H1 (cell line): Measurements from ENCODE around the gene PIK3C2G. TPM values are rescaled to one million over a fixed set of nuclear protein-coding genes. Genes with fewer than 3 reads are reported as not detected.

Source experiments
- CTCF ChIA-PET: fragments of 300-600 bp; sonication (Branson Sonifier 250); formaldehyde crosslinking; loops from one replicate; lab custom pipeline; 2021; ENCODE audit not compliant: partially characterized antibody; lab: Charles Lee
- POLR2A ChIA-PET: fragments of 300-600 bp; sonication (Branson Sonifier 250); formaldehyde crosslinking; loops from one replicate; lab custom pipeline; 2021; ENCODE audit warnings: inconsistent platforms; ENCODE audit not compliant: partially characterized antibody; lab: Charles Lee
- DNase-seq, 2 experiments: peaks; one replicate each; pipeline versions ENCODE4 v3.0.0 to v3.0.0-alpha.2; 2010 to 2022; ENCODE audit warnings: low spot score in 2 of 2, low read depth in 1 of 2, mixed read lengths in 1 of 2
- FAIRE-seq: peaks from 2 replicates; lab custom pipeline; 2011; peaks lifted over from hg19 to GRCh38; lab: Jason Lieb, UNC
- H2AFZ ChIP-seq: 2 replicates; pipeline ENCODE4 v1.8.1; 2012; ENCODE audit warnings: low read length, inconsistent platforms
- H2AK5ac ChIP-seq: 2 replicates; pipeline ENCODE4 v1.6.1; 2013; ENCODE audit warnings: low read depth, low read length
- H2BK120ac ChIP-seq: replicated peaks from 2 replicates; pipeline ENCODE3; 2013; ENCODE audit warnings: low read depth, low read length, inconsistent platforms
- H2BK12ac ChIP-seq: 2 replicates; pipeline ENCODE4 v1.6.1; 2013; ENCODE audit warnings: low read depth, low read length
- H2BK15ac ChIP-seq: 2 replicates; pipeline ENCODE4 v1.6.1; 2013; ENCODE audit warnings: low read length
- H2BK20ac ChIP-seq: 2 replicates; pipeline ENCODE4 v1.6.1; 2013; ENCODE audit warnings: low read length
- H2BK5ac ChIP-seq: 2 replicates; pipeline ENCODE4 v1.6.1; 2013; ENCODE audit warnings: low read depth, low read length
- H3K14ac ChIP-seq: 2 replicates; pipeline ENCODE4 v1.6.1; 2013; ENCODE audit warnings: inconsistent platforms; ENCODE audit not compliant: insufficient read length
- H3K18ac ChIP-seq: 2 replicates; pipeline ENCODE4 v1.6.1; 2013; ENCODE audit warnings: low read length; ENCODE audit errors: extremely low read depth
- H3K23ac ChIP-seq: 2 replicates; pipeline ENCODE4 v1.6.1; 2013; ENCODE audit warnings: inconsistent platforms; ENCODE audit not compliant: insufficient read length
- H3K23me2 ChIP-seq: 2 replicates; pipeline ENCODE4 v1.6.1; 2013; ENCODE audit warnings: low read depth, low read length
- H3K27ac ChIP-seq: 2 replicates; pipeline ENCODE4 v1.6.1; 2011; ENCODE audit warnings: low read depth, low read length, inconsistent platforms
- H3K27me3 ChIP-seq, 4 experiments: replicated peaks in 1 of 4; 1 replicate in 1 of 4; 2 replicates in 3 of 4; pipeline versions ENCODE4 v1.6.1 to v1.8.1; 2011 to 2013; ENCODE audit warnings: low read length in 3 of 4, mild to moderate bottlenecking in 3 of 4, inconsistent platforms in 2 of 4, mixed read lengths in 2 of 4, moderate library complexity in 1 of 4; ENCODE audit not compliant: control insufficient read depth in 3 of 4, insufficient read depth in 3 of 4; ENCODE audit errors: extremely low read depth in 1 of 4
- H3K36me3 ChIP-seq, 4 experiments: 2 replicates each; pipeline versions ENCODE4 v1.6.1 to v1.8.1; 2011 to 2013; ENCODE audit warnings: mild to moderate bottlenecking in 4 of 4, low read length in 3 of 4, moderate library complexity in 2 of 4, control low read depth in 1 of 4, inconsistent platforms in 1 of 4; ENCODE audit not compliant: insufficient read depth in 4 of 4, control insufficient read depth in 2 of 4
- H3K4ac ChIP-seq: replicated peaks from 2 replicates; pipeline ENCODE3; 2013; ENCODE audit warnings: low read length, low read depth, mixed read lengths, inconsistent platforms; ENCODE audit not compliant: insufficient read length
- H3K4me1 ChIP-seq, 4 experiments: replicated peaks in 1 of 4; 1 replicate in 1 of 4; 2 replicates in 3 of 4; pipeline versions ENCODE4 v1.6.1 to v1.8.1; 2011 to 2013; ENCODE audit warnings: low read length in 3 of 4, inconsistent platforms in 2 of 4, mixed read lengths in 1 of 4; ENCODE audit not compliant: insufficient read depth in 4 of 4, control insufficient read depth in 3 of 4
- H3K4me2 ChIP-seq, 2 experiments: 2 replicates each; pipeline versions ENCODE4 v1.6.1 to v1.8.1; 2011 to 2013; ENCODE audit warnings: low read depth in 2 of 2, low read length in 2 of 2, control low read depth in 1 of 2, inconsistent platforms in 1 of 2, mild to moderate bottlenecking in 1 of 2; ENCODE audit not compliant: insufficient read depth in 1 of 2
- H3K4me3 ChIP-seq, 4 experiments: fragments of 200-600, 300-600 bp in 1 of 4; sonication (generic), shearing (Covaris generic), sonication (Bioruptor Twin) in 1 of 4; 2 replicates each; pipeline versions ENCODE4 v1.5.1 to v1.8.1; 2011 to 2016; ENCODE audit warnings: low read length in 4 of 4, low read depth in 3 of 4, control low read depth in 2 of 4, inconsistent platforms in 2 of 4, mild to moderate bottlenecking in 2 of 4, mixed read lengths in 1 of 4, moderate library complexity in 1 of 4; ENCODE audit not compliant: insufficient read depth in 2 of 4; ENCODE audit errors: extremely low read depth in 1 of 4
- H3K56ac ChIP-seq: replicated peaks from 2 replicates; pipeline ENCODE3; 2013; ENCODE audit warnings: low read depth, mild to moderate bottlenecking, mixed read lengths, low read length, inconsistent platforms; ENCODE audit not compliant: insufficient read length
- H3K79me1 ChIP-seq: 2 replicates; pipeline ENCODE4 v1.6.1; 2013; ENCODE audit warnings: low read depth, low read length, control low read depth
- H3K79me2 ChIP-seq, 2 experiments: 2 replicates each; pipeline versions ENCODE4 v1.6.1 to v1.8.1; 2012 to 2013; ENCODE audit warnings: low read length in 2 of 2, mild to moderate bottlenecking in 2 of 2, inconsistent platforms in 1 of 2; ENCODE audit not compliant: insufficient read depth in 2 of 2, control insufficient read depth in 1 of 2
- H3K9ac ChIP-seq, 4 experiments: replicated peaks in 1 of 4; 1 replicate in 1 of 4; 2 replicates in 3 of 4; pipeline versions ENCODE4 v1.6.1 to v1.8.1; 2011 to 2013; ENCODE audit warnings: low read depth in 3 of 4, low read length in 3 of 4, control low read depth in 2 of 4, mild to moderate bottlenecking in 2 of 4, moderate library complexity in 2 of 4, inconsistent platforms in 1 of 4; ENCODE audit errors: extremely low read depth in 1 of 4
- H3K9me3 ChIP-seq, 2 experiments: 2 replicates each; pipeline versions ENCODE4 v1.6.1 to v1.8.1; 2012 to 2013; ENCODE audit warnings: mild to moderate bottlenecking in 2 of 2, moderate library complexity in 2 of 2, control low read depth in 1 of 2, inconsistent platforms in 1 of 2, low read depth in 1 of 2, low read length in 1 of 2, mixed read lengths in 1 of 2; ENCODE audit not compliant: insufficient read depth in 2 of 2
- H4K20me1 ChIP-seq, 2 experiments: replicated peaks in 1 of 2; 2 replicates each; pipeline versions ENCODE3 to v1.8.1; 2011 to 2013; ENCODE audit warnings: inconsistent platforms in 2 of 2, low read length in 2 of 2, mild to moderate bottlenecking in 1 of 2; ENCODE audit not compliant: insufficient read depth in 2 of 2, control insufficient read depth in 1 of 2
- H4K5ac ChIP-seq: 2 replicates; pipeline ENCODE4 v1.6.1; 2013; ENCODE audit warnings: low read length, low read depth, mixed read lengths, inconsistent platforms; ENCODE audit not compliant: insufficient read length
- H4K8ac ChIP-seq: 2 replicates; pipeline ENCODE4 v1.8.0; 2013; ENCODE audit warnings: mild to moderate bottlenecking, moderate library complexity, low read length, inconsistent platforms; ENCODE audit not compliant: insufficient read depth; ENCODE audit errors: extremely low read depth
- H4K91ac ChIP-seq: replicated peaks from 2 replicates; pipeline ENCODE3; 2013; ENCODE audit warnings: low read length, mixed read lengths, inconsistent platforms; ENCODE audit not compliant: insufficient read length
- RAD21 ChIP-seq, 2 experiments: IDR thresholded peaks in 1 of 2; conservative IDR thresholded peaks in 1 of 2; 2 replicates each; pipeline ENCODE4 v1.6.1; 2011; ENCODE audit warnings: low read depth in 2 of 2, low read length in 2 of 2, improper control_type of control experiment in 1 of 2, inconsistent platforms in 1 of 2, mild to moderate bottlenecking in 1 of 2, moderate library complexity in 1 of 2
- USF2 ChIP-seq: IDR thresholded peaks from 2 replicates; pipeline ENCODE4 v1.6.1; 2011; ENCODE audit warnings: low read length, improper control_type of control experiment
- WGBS, 2 experiments: shearing (Covaris generic) in 1 of 2; methylation state at CpG; one replicate each; pipeline versions ENCODE4 v1.1.6 to v1.1.7; 2013 to 2015; ENCODE audit warnings: low lambda C conversion rate in 2 of 2, mixed read lengths in 2 of 2, inconsistent platforms in 1 of 2, low coverage in 1 of 2, missing lambda C conversion rate in 1 of 2; ENCODE audit not compliant: insufficient replicate concordance in 2 of 2, insufficient coverage in 1 of 2, insufficient read length in 1 of 2; ENCODE audit errors: extremely low coverage in 1 of 2, missing lambda C conversion rate in 1 of 2; 5-methylcytosine and 5-hydroxymethylcytosine counted together
- long read RNA-seq, 2 experiments: library from RNA in 1 of 2; library from capped mRNA in 1 of 2; stranded (forward); transcript quantifications; one replicate each; pipeline ENCODE4 v2.0.0, GENCODE V29; 2021; ENCODE audit warnings: inconsistent platforms in 1 of 2
- polyA minus RNA-seq, 3 experiments: library from RNA; depleted of rRNA, polyadenylated mRNA; stranded (reverse); fragments of >200 nt; gene quantifications; 1 replicate in 2 of 3; 2 replicates in 1 of 3; pipeline ENCODE4 v1.2.3, GENCODE V29; 2011
- polyA plus RNA-seq, 7 experiments: library from polyadenylated mRNA; depleted of rRNA in 3 of 7; stranded (reverse) in 5 of 7; unstranded in 2 of 7; fragments of >200 nt in 5 of 7; fragments of 200-250 nt in 2 of 7; gene quantifications; 1 replicate in 5 of 7; 2 replicates in 1 of 7; 4 replicates in 1 of 7; pipeline versions ENCODE4 v1.2.1 to v1.2.3, GENCODE V29; 2011 to 2013; ENCODE audit warnings: missing spikeins in 2 of 7, mixed read lengths in 2 of 7
- total RNA-seq: library from RNA; stranded (reverse); fragmentation: NEBNext Ultra II Directional; extraction: Animal tissue kit (Norgen Biotek cat#: 25700); gene quantifications from 2 replicates; pipeline ENCODE4 v1.2.1, GENCODE V29; 2021

The PIK3C2G gene
- total RNA-seq: not detected in 2 replicates
- not detected in 2 replicates for polyA plus RNA-seq (2011; rRNA removed)
- not detected for polyA plus RNA-seq (2011; cell fraction: cytosol; rRNA removed)
- not detected for polyA plus RNA-seq (2011; cell fraction: nucleus; rRNA removed)
- polyA plus RNA-seq (2012, experiment 1 of 2): not detected in 4 replicates
- not detected for polyA plus RNA-seq (2012, experiment 2 of 2)
- polyA plus RNA-seq (2013, experiment 1 of 2): not detected
- polyA plus RNA-seq (2013, experiment 2 of 2): under 0.01 TPM
- not detected in 2 replicates for polyA minus RNA-seq (2011; rRNA and poly(A)+ RNA removed)
- not detected for polyA minus RNA-seq (2011; cell fraction: cytosol; rRNA and poly(A)+ RNA removed)
- polyA minus RNA-seq (2011; cell fraction: nucleus; rRNA and poly(A)+ RNA removed): not detected
- long read RNA-seq, experiment 1: 0 reads
- long read RNA-seq, experiment 2: 0 reads

- no peak within 1 kb of the TSS for H3K23ac ChIP-seq
- H3K27ac ChIP-seq: no peak within 1 kb of the TSS
- H2BK20ac ChIP-seq: no peak within 1 kb of the TSS
- H2BK12ac ChIP-seq: no peak within 1 kb of the TSS
- H2AK5ac ChIP-seq: no peak within 1 kb of the TSS
- H3K56ac ChIP-seq: no peak within 1 kb of the TSS
- H3K4me2 ChIP-seq: no peak within 1 kb of the TSS
- no peaks in the 10 kb centered on the region for H3K79me2 ChIP-seq
- no peak within 1 kb of the TSS for H3K14ac ChIP-seq
- no peak within 1 kb of the TSS for H3K4ac ChIP-seq
- no peak within 1 kb of the TSS for H3K9ac ChIP-seq
- no peaks in the 10 kb centered on the region for H3K9me3 ChIP-seq
- no peaks in the 10 kb centered on the region for H4K20me1 ChIP-seq
- no peak within 1 kb of the TSS for H3K4me3 ChIP-seq
- H3K4me1 ChIP-seq: no peaks in the 10 kb centered on the region
- H4K8ac ChIP-seq: no peak within 1 kb of the TSS
- no peaks in the 10 kb centered on the region for H3K27me3 ChIP-seq
- FAIRE-seq (no peak), DNase-seq (no peak)
- H2BK120ac ChIP-seq: no peak within 1 kb of the TSS
- WGBS, 2 experiments: 83% methylated on average over 7 of the region's 7 CpGs; no CpG with 5 or more reads in 1 of the 2 experiments
- peak within 1 kb of the TSS; percentile 37; the same call in 1 of the 2 replicates for H2AFZ ChIP-seq
- TF ChIP-seq USF2 (no peak), RAD21 (IDR thresholded peaks at IDR 0.05 in 1 of 2, conservative IDR thresholded peaks at IDR 0.05 in 1 of 2; ENCODE audit: low read depth in 2 of 2, low read length in 2 of 2) (no peak)
- no peaks in the 10 kb centered on the region; the same call in 1 of the 2 replicates for H3K23me2 ChIP-seq
- H2BK5ac ChIP-seq: no peak within 1 kb of the TSS
- no peaks in the 10 kb centered on the region for H3K36me3 ChIP-seq
- POLR2A ChIA-PET: no interaction called here
- no peak within 1 kb of the TSS for H4K5ac ChIP-seq
- H4K91ac ChIP-seq: no peak within 1 kb of the TSS
- CTCF ChIA-PET: interaction anchor here (0.6 to 2.7 kb wide), 10 partner anchors 8 to 169 kb away, joined by 3 to 16 read pairs (median 4); no protein-coding TSS in a partner anchor
- H2BK15ac ChIP-seq: no peak within 1 kb of the TSS
- H3K79me1 ChIP-seq: no peaks in the 10 kb centered on the region
- H3K18ac ChIP-seq: no peak within 1 kb of the TSS
These were observed at the start of gene PIK3C2G for GRCh38 chr12:18261273-18261672. PIK3C2G (plus strand) TSS chr12:18261518; CDS start chr12:18282082, 20,564 bp downstream.
